WTC11 (cell line): ENCODE measurements around the gene ARHGAP18. TPM values are rescaled to one million over a fixed set of nuclear protein-coding genes. Genes with fewer than 3 reads are reported as not detected.

Source experiments
- ATAC-seq: fragments of 200-7000 bp; cut with Tn5 transposase; 2 replicates; pipeline ENCODE4 v1.10.0; 2021; ENCODE audit warnings: mild to moderate bottlenecking, moderate library complexity
- CTCF ChIA-PET: fragments of 300-600 bp; sonication (Branson Sonifier 250); formaldehyde crosslinking; loops from one replicate; lab custom pipeline; 2021; ENCODE audit warnings: antibody characterized with exemption; lab: Charles Lee
- POLR2A ChIA-PET: fragments of 350-600 bp; sonication (Branson Sonifier 250); formaldehyde crosslinking; loops from one replicate; lab custom pipeline; 2021; ENCODE audit warnings: antibody characterized with exemption; lab: Charles Lee
- DNase-seq: peaks from one replicate; pipeline ENCODE4 v3.0.0; 2021; ENCODE audit warnings: low spot score
- H3K27ac Mint-ChIP-seq: 2 replicates; pipeline ENCODE4 v1.8.0; 2021; ENCODE audit warnings: mixed read lengths
- H3K27me3 Mint-ChIP-seq: 2 replicates; pipeline ENCODE4 v1.8.0; 2021; ENCODE audit warnings: low read depth, mild to moderate bottlenecking, moderate library complexity, mixed read lengths
- H3K36me3 Mint-ChIP-seq: 2 replicates; pipeline ENCODE4 v1.8.0; 2021; ENCODE audit warnings: mixed read lengths
- H3K4me1 Mint-ChIP-seq: 2 replicates; pipeline ENCODE4 v1.8.0; 2022; ENCODE audit warnings: mixed read lengths
- H3K4me3 Mint-ChIP-seq: 2 replicates; pipeline ENCODE4 v1.8.0; 2021; ENCODE audit warnings: mild to moderate bottlenecking, moderate library complexity, mixed read lengths
- H3K9me3 Mint-ChIP-seq: 2 replicates; pipeline ENCODE4 v1.8.0; 2021; ENCODE audit warnings: mixed read lengths
- ATF1 ChIP-seq: sonication (generic); formaldehyde crosslinking; IDR thresholded peaks from 2 replicates; pipeline ENCODE4 v1.8.1; 2023; ENCODE audit warnings: mild to moderate bottlenecking, moderate library complexity, missing genetic modification reagents
- JAZF1 ChIP-seq: fragments of 250-450 bp; sonication (Bioruptor Pico); IDR thresholded peaks from 2 replicates; pipeline ENCODE4 v1.9.0; 2021; ENCODE audit warnings: moderate library complexity, mild to moderate bottlenecking, inconsistent platforms
- JUN ChIP-seq: sonication (generic); formaldehyde crosslinking; IDR thresholded peaks from 2 replicates; pipeline ENCODE4 v1.8.0; 2023; ENCODE audit warnings: mild to moderate bottlenecking, missing genetic modification reagents
- ZNF219 ChIP-seq: sonication (generic); formaldehyde crosslinking; IDR thresholded peaks from 2 replicates; pipeline ENCODE4 v1.8.0; 2023; ENCODE audit warnings: missing genetic modification reagents, mild to moderate bottlenecking, borderline replicate concordance
- total RNA-seq: library from RNA; stranded (reverse); gene quantifications from 3 replicates; pipeline ENCODE4 v1.2.3, GENCODE V29; 2021
- TF ChIP-seq, protein P1 (sequence below): sonication (generic); formaldehyde crosslinking; IDR thresholded peaks from 2 replicates; pipeline ENCODE4 v1.8.1; 2023; ENCODE audit warnings: mild to moderate bottlenecking, missing genetic modification reagents
- TF ChIP-seq, protein P2 (sequence below): sonication (generic); formaldehyde crosslinking; IDR thresholded peaks from 2 replicates; pipeline ENCODE4 v1.8.1; 2022; ENCODE audit warnings: mild to moderate bottlenecking, missing genetic modification reagents, moderate library complexity, borderline replicate concordance
- TF ChIP-seq, protein P3 (sequence below): sonication (generic); formaldehyde crosslinking; IDR thresholded peaks from 2 replicates; pipeline ENCODE4 v1.8.1; 2022; ENCODE audit warnings: missing genetic modification reagents, borderline replicate concordance
- TF ChIP-seq, protein P4 (sequence below): sonication (generic); formaldehyde crosslinking; IDR thresholded peaks from 2 replicates; pipeline ENCODE4 v1.8.1; 2023; ENCODE audit warnings: mild to moderate bottlenecking, missing genetic modification reagents, borderline replicate concordance
- TF ChIP-seq, protein P5 (sequence below): sonication (generic); formaldehyde crosslinking; IDR thresholded peaks from 2 replicates; pipeline ENCODE4 v1.8.0; 2023; ENCODE audit warnings: missing genetic modification reagents
- TF ChIP-seq, protein P6 (sequence below): sonication (generic); formaldehyde crosslinking; IDR thresholded peaks from 2 replicates; pipeline ENCODE4 v1.8.1; 2023; ENCODE audit warnings: mild to moderate bottlenecking, missing genetic modification reagents

Gene ARHGAP18
- total RNA-seq, 1 experiment from 2014 or later: 4.6 TPM

DNA sequence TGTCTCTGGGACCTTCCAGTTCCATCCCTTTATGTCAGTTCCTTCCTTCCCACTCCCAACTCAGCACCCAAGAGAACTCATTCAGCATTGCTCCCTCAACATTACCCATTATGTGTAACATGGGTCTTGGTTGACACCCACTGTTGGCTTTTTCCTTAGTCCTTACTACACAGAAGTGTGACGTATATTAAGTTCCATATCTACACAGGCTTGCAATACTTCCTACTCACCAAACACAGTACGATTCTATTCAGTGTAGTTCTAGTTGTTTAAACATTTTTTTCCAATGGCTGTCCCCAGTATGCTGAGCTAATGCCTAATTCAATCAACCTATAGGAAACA lies 37.7 kb downstream of the ARHGAP18 start:
- H3K9me3 Mint-ChIP-seq: no peaks in the 10 kb centered on the region
- DNase-seq: no peak
- H3K4me1 Mint-ChIP-seq: peaks cover 35% of the 10 kb centered on the region
- H3K36me3 Mint-ChIP-seq: no peaks in the 10 kb centered on the region
- H3K27me3 Mint-ChIP-seq: no peaks in the 10 kb centered on the region
- TF ChIP-seq, protein P1, sequence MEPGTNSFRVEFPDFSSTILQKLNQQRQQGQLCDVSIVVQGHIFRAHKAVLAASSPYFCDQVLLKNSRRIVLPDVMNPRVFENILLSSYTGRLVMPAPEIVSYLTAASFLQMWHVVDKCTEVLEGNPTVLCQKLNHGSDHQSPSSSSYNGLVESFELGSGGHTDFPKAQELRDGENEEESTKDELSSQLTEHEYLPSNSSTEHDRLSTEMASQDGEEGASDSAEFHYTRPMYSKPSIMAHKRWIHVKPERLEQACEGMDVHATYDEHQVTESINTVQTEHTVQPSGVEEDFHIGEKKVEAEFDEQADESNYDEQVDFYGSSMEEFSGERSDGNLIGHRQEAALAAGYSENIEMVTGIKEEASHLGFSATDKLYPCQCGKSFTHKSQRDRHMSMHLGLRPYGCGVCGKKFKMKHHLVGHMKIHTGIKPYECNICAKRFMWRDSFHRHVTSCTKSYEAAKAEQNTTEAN (CRISPR knock-in tag): no peak
- TF ChIP-seq, protein P2, sequence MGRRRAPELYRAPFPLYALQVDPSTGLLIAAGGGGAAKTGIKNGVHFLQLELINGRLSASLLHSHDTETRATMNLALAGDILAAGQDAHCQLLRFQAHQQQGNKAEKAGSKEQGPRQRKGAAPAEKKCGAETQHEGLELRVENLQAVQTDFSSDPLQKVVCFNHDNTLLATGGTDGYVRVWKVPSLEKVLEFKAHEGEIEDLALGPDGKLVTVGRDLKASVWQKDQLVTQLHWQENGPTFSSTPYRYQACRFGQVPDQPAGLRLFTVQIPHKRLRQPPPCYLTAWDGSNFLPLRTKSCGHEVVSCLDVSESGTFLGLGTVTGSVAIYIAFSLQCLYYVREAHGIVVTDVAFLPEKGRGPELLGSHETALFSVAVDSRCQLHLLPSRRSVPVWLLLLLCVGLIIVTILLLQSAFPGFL (CRISPR knock-in tag): no peak
- TF ChIP-seq, protein P3, sequence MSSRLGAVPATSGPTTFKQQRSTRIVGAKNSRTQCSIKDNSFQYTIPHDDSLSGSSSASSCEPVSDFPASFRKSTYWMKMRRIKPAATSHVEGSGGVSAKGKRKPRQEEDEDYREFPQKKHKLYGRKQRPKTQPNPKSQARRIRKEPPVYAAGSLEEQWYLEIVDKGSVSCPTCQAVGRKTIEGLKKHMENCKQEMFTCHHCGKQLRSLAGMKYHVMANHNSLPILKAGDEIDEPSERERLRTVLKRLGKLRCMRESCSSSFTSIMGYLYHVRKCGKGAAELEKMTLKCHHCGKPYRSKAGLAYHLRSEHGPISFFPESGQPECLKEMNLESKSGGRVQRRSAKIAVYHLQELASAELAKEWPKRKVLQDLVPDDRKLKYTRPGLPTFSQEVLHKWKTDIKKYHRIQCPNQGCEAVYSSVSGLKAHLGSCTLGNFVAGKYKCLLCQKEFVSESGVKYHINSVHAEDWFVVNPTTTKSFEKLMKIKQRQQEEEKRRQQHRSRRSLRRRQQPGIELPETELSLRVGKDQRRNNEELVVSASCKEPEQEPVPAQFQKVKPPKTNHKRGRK (CRISPR knock-in tag): no peak
- no peak for TF ChIP-seq JAZF1 (CRISPR knock-in tag)
- TF ChIP-seq, all 79 proteins: peak for 0
- no peak overlapping the region for H3K27ac Mint-ChIP-seq
- ChIA-PET POLR2A (no interaction called here), CTCF (interaction anchor here (0.9 to 2.4 kb wide), 5 partner anchors 14 to 103 kb away, joined by 4 to 6 read pairs (median 4); no protein-coding TSS in a partner anchor)
- H3K4me3 Mint-ChIP-seq: no peak overlapping the region
- no peak for ATAC-seq

DNA sequence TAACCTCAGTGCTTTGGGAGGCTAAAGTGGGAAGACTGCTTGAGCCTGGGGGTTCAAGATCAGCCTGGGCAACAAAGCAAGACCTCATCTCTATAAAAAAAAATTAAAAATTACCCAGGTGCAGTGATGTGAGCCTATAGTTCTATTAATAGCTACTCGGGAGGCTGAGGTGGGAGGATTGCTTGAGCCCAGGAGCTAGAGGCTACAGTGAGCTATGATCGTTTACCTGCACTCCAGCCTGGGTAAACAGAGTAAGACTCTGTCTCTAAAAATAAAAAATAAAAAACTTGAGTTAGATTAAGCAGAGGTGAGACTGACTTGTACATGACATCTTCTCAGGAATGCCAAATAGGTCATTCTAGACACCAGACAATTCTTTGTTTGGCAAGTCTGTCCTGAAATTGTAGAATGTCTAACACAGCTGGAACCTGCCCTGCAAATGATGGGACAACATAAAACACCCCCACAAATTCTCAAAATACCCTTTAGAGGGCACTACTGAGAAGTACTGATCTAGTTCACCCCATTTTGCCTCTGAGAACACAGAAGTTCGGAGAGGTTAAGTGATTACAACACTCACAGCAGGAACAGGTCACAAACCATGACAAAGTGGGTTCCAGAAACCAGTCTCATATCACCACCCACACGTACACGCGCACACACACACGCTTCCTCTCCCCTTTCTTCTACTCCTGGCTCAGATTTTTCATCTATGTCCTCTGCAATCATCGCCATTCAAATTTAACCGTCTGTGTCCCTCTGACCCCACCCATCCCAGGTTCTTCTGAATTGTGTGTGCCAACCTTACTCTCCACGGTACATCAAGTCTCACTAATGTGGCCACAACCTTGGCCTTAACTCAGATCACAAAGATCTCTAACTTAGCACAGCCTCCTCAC lies 38.3 kb downstream of the ARHGAP18 start:
- no peaks in the 10 kb centered on the region for H3K27me3 Mint-ChIP-seq
- no peak for TF ChIP-seq ZNF219 (CRISPR knock-in tag)
- TF ChIP-seq, protein P4, sequence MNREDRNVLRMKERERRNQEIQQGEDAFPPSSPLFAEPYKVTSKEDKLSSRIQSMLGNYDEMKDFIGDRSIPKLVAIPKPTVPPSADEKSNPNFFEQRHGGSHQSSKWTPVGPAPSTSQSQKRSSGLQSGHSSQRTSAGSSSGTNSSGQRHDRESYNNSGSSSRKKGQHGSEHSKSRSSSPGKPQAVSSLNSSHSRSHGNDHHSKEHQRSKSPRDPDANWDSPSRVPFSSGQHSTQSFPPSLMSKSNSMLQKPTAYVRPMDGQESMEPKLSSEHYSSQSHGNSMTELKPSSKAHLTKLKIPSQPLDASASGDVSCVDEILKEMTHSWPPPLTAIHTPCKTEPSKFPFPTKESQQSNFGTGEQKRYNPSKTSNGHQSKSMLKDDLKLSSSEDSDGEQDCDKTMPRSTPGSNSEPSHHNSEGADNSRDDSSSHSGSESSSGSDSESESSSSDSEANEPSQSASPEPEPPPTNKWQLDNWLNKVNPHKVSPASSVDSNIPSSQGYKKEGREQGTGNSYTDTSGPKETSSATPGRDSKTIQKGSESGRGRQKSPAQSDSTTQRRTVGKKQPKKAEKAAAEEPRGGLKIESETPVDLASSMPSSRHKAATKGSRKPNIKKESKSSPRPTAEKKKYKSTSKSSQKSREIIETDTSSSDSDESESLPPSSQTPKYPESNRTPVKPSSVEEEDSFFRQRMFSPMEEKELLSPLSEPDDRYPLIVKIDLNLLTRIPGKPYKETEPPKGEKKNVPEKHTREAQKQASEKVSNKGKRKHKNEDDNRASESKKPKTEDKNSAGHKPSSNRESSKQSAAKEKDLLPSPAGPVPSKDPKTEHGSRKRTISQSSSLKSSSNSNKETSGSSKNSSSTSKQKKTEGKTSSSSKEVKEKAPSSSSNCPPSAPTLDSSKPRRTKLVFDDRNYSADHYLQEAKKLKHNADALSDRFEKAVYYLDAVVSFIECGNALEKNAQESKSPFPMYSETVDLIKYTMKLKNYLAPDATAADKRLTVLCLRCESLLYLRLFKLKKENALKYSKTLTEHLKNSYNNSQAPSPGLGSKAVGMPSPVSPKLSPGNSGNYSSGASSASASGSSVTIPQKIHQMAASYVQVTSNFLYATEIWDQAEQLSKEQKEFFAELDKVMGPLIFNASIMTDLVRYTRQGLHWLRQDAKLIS (CRISPR knock-in tag): no peak
- TF ChIP-seq ATF1 (CRISPR knock-in tag): no peak
- no peak for TF ChIP-seq JUN (CRISPR knock-in tag)
- TF ChIP-seq, protein P5, sequence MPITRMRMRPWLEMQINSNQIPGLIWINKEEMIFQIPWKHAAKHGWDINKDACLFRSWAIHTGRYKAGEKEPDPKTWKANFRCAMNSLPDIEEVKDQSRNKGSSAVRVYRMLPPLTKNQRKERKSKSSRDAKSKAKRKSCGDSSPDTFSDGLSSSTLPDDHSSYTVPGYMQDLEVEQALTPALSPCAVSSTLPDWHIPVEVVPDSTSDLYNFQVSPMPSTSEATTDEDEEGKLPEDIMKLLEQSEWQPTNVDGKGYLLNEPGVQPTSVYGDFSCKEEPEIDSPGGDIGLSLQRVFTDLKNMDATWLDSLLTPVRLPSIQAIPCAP: no peak
- TF ChIP-seq, protein P6, sequence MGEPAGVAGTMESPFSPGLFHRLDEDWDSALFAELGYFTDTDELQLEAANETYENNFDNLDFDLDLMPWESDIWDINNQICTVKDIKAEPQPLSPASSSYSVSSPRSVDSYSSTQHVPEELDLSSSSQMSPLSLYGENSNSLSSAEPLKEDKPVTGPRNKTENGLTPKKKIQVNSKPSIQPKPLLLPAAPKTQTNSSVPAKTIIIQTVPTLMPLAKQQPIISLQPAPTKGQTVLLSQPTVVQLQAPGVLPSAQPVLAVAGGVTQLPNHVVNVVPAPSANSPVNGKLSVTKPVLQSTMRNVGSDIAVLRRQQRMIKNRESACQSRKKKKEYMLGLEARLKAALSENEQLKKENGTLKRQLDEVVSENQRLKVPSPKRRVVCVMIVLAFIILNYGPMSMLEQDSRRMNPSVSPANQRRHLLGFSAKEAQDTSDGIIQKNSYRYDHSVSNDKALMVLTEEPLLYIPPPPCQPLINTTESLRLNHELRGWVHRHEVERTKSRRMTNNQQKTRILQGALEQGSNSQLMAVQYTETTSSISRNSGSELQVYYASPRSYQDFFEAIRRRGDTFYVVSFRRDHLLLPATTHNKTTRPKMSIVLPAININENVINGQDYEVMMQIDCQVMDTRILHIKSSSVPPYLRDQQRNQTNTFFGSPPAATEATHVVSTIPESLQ: no peak
- TF ChIP-seq, all 79 proteins: peak for 0
- CTCF ChIA-PET: interaction anchor here (0.7 to 2.4 kb wide), 8 partner anchors 13 to 350 kb away, joined by 3 to 7 read pairs (median 4); partner anchors contain the start of gene ARHGAP18
- H3K9me3 Mint-ChIP-seq: no peaks in the 10 kb centered on the region
- ATAC-seq: peak; percentile 86
- H3K4me1 Mint-ChIP-seq: peaks cover 36% of the 10 kb centered on the region
- no peaks in the 10 kb centered on the region for H3K36me3 Mint-ChIP-seq
- no peak overlapping the region for H3K27ac Mint-ChIP-seq
- H3K4me3 Mint-ChIP-seq: no peak overlapping the region
- POLR2A ChIA-PET: no interaction called here
- no peak for DNase-seq
